ENCODE measurements around the gene RASSF4. TPM values are rescaled to one million over a fixed set of nuclear protein-coding genes. Genes with fewer than 3 reads are reported as not detected.

The RASSF4 gene
- total and polyA plus RNA-seq, 3 donors from 2014 or later, result 28.2 to 68.1 (median 53.1) TPM

DNA sequence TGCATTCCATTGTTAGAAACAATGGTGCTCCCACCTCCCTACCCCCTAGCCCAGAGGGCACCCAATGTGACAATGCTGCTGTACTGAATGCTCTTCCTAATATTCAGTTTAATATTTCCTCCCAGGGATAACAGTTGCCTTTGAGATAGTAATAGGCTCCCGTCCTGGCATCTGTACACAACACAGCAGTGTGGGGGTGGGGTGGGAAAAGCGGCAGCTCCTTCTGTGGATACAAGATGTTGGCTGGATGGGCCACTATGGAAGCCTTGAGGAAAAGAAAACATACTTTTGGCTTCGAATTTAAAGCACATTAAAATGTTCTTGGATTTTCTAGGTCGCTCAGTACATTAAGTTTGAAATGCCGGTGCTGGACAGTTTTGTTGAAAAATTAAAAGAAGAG, 32.0 kb downstream of the RASSF4 start:
- Histone ChIP-seq H3K9me3 (no peaks in the 10 kb centered on the region), H3K36me3 (ENCODE audit: low read depth, missing control alignments) (no peaks in the 10 kb centered on the region), H3K27me3 (no peaks in the 10 kb centered on the region), H3K4me3 (no peak overlapping the region), H3K4me1 (peaks cover 53% of the 10 kb centered on the region), H3K27ac (no peak overlapping the region)
- TF ChIP-seq POLR2A (IDR thresholded peaks at IDR 0.05), result no peak
- intact Hi-C loops (cut with DNase I; ENCODE audit: low total_unique reads), result no loop called here
- DNase-seq, result peak; percentile 55
- 34 to 41% methylated on average over 5 of the region's 5 CpGs for WGBS, 2 donors

DNA sequence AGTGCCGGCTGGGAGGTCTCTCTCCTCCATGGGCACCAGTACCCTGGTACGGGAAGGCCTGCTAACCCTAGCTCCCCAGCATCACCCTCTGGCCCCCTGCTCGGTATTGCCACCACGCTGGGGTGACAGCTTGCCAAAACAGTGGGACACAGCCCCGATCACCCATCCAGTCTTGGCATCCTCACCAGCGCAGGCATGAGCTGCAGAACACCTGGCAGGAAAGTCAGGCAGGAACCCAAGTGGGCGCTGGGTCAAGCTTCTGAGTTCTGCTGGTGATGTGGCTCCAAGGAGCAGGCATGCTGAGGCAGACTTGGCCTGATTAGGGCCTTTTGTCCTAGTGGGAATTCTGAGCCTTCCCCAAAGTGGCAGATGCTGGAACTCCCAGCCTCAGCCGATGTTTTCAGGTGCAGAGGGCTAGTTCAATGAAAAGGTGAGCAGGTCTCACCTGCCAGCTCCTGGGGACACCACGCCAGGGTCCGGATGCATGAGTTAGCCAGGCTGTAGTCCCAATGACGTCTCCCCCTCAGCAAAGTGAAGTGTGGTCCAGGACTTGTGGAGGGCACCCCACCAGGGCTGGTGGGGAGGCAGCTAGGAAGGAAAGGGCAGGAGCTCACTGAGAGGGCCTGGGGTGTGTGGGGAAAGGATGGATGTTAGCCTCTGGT, 32.6 kb downstream of the RASSF4 start:
- Histone ChIP-seq H3K27ac (no peak overlapping the region), H3K27me3 (no peaks in the 10 kb centered on the region), H3K36me3 (ENCODE audit: low read depth, missing control alignments) (no peaks in the 10 kb centered on the region), H3K4me3 (no peak overlapping the region), H3K4me1 (peaks cover 54% of the 10 kb centered on the region), H3K9me3 (no peaks in the 10 kb centered on the region)
- DNase-seq, result peak; percentile 14
- TF ChIP-seq POLR2A (IDR thresholded peaks at IDR 0.05), result no peak
- TF ChIP-seq, protein P1, sequence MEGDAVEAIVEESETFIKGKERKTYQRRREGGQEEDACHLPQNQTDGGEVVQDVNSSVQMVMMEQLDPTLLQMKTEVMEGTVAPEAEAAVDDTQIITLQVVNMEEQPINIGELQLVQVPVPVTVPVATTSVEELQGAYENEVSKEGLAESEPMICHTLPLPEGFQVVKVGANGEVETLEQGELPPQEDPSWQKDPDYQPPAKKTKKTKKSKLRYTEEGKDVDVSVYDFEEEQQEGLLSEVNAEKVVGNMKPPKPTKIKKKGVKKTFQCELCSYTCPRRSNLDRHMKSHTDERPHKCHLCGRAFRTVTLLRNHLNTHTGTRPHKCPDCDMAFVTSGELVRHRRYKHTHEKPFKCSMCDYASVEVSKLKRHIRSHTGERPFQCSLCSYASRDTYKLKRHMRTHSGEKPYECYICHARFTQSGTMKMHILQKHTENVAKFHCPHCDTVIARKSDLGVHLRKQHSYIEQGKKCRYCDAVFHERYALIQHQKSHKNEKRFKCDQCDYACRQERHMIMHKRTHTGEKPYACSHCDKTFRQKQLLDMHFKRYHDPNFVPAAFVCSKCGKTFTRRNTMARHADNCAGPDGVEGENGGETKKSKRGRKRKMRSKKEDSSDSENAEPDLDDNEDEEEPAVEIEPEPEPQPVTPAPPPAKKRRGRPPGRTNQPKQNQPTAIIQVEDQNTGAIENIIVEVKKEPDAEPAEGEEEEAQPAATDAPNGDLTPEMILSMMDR (IDR thresholded peaks at IDR 0.05), result no peak
- intact Hi-C loops (cut with DNase I; ENCODE audit: low total_unique reads), result no loop called here
- 76 to 79% methylated on average over 10 to 11 of the region's 11 CpGs for WGBS, 2 donors

DNA sequence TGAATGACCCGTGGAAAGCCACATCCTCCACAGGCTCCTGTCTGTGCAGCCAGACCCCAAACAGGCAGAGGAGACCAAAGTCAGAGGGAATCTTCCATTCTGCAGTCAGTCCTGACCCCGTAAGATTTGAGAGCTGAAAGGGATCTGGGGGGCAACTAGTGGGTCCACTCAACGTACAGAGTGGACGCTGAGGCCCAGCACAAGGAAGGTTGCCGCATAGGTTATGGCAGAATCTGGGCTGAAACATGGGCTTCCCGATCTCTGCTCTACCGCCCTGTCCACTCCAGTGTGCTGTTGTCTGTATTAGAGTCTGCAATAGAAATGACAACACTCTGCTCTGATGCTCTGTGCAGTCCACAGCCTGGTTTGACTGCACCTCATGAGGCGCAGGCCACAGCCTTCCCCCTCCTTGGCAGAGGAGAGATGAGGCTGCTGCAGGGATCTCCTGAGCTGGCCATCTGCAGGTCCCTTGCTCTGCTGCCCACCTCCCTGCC, 33.2 kb downstream of the RASSF4 start:
- no peaks in the 10 kb centered on the region for H3K36me3 ChIP-seq (ENCODE audit: low read depth, missing control alignments)
- DNase-seq, result no peak
- 90 to 98% methylated on average over 7 to 8 of the region's 8 CpGs for WGBS, 2 donors
- no peak for TF ChIP-seq POLR2A (IDR thresholded peaks at IDR 0.05)
- TF ChIP-seq, protein P1 (IDR thresholded peaks at IDR 0.05), result no peak
- intact Hi-C loops (cut with DNase I; ENCODE audit: low total_unique reads), result no loop called here
- H3K27me3 ChIP-seq, result no peaks in the 10 kb centered on the region
- H3K4me1 ChIP-seq, result peaks cover 51% of the 10 kb centered on the region
- no peak overlapping the region for H3K4me3 ChIP-seq
- H3K9me3 ChIP-seq, result no peaks in the 10 kb centered on the region
- H3K27ac ChIP-seq, result no peak overlapping the region

DNA sequence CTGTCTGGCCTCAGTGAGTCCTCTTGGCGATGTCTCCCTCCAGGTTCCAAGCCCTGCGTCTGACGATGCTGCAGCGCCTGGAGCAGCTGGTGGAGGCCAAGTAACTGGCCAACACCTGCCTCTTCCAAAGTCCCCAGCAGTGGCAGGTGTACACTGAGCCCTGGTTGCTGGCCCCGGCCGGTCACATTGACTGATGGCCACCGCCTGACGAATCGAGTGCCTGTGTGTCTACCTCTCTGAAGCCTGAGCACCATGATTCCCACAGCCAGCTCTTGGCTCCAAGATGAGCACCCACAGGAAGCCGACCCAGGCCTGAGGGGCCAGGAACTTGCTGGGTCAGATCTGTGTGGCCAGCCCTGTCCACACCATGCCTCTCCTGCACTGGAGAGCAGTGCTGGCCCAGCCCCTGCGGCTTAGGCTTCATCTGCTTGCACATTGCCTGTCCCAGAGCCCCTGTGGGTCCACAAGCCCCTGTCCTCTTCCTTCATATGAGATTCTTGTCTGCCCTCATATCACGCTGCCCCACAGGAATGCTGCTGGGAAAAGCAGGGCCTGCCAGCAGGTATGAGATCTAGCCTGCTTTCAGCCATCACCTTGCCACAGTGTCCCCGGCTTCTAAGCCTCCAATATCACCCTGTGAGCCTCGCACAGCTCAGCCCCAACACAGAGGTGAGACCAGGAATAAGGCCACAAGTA, 33.8 kb downstream of the RASSF4 start:
- TF ChIP-seq, protein P1 (IDR thresholded peaks at IDR 0.05), result no peak
- no peak for TF ChIP-seq POLR2A (IDR thresholded peaks at IDR 0.05)
- H3K36me3 ChIP-seq (ENCODE audit: low read depth, missing control alignments), result no peaks in the 10 kb centered on the region
- no peak overlapping the region for H3K27ac ChIP-seq
- H3K9me3 ChIP-seq, result no peaks in the 10 kb centered on the region
- intact Hi-C loops (cut with DNase I; ENCODE audit: low total_unique reads), result no loop called here
- H3K27me3 ChIP-seq, result no peaks in the 10 kb centered on the region
- 92% methylated on average over 6 to 14 of the region's 14 CpGs for WGBS, 2 donors
- peaks cover 49% of the 10 kb centered on the region for H3K4me1 ChIP-seq
- peak; percentile 11 for DNase-seq
- no peak overlapping the region for H3K4me3 ChIP-seq

GRCh38 chr10:44993922-44994751, 34.5 kb downstream of the RASSF4 start:
- TF ChIP-seq POLR2A (IDR thresholded peaks at IDR 0.05), result no peak
- TF ChIP-seq, protein P1 (IDR thresholded peaks at IDR 0.05), result no peak
- Histone ChIP-seq H3K4me3 (no peak overlapping the region), H3K36me3 (ENCODE audit: low read depth, missing control alignments) (no peaks in the 10 kb centered on the region), H3K9me3 (no peaks in the 10 kb centered on the region), H3K27me3 (no peaks in the 10 kb centered on the region), H3K27ac (no peak overlapping the region), H3K4me1 (peaks cover 56% of the 10 kb centered on the region)
- DNase-seq, result peak; percentile 12
- WGBS, 2 donors, result 78 to 93% methylated on average over 11 of the region's 11 CpGs
- intact Hi-C loops (cut with DNase I; ENCODE audit: low total_unique reads), result no loop called here
